Colonic mucosa (tissue), 4 donors: Measurements from ENCODE around the gene SEMA6A. TPM values are rescaled to one million over a fixed set of nuclear protein-coding genes. Genes with fewer than 3 reads are reported as not detected.
A peak's percentile ranks its signal among the peaks of the same experiment; 100 is the strongest.

Source experiments
- DNase-seq: peaks from one replicate; pipeline ENCODE4 v3.0.0-alpha.2; 2020
- H3K27ac ChIP-seq: fragments of 200-600 bp; one replicate; pipeline ENCODE4 v1.8.0; 2021
- H3K27me3 ChIP-seq: fragments of 200-600 bp; one replicate; pipeline ENCODE4 v1.8.0; 2021
- H3K36me3 ChIP-seq: fragments of 200-600 bp; one replicate; pipeline ENCODE4 v1.8.0; 2021
- H3K4me1 ChIP-seq: fragments of 200-600 bp; one replicate; pipeline ENCODE4 v1.8.0; 2021; ENCODE audit warnings: mild to moderate bottlenecking
- H3K4me3 ChIP-seq: fragments of 200-600 bp; one replicate; pipeline ENCODE4 v1.8.0; 2021
- H3K9ac ChIP-seq, 2 donors: one replicate each; pipeline ENCODE4 v1.7.0; 2013; ENCODE audit warnings: control low read depth in 2 of 2, low read depth in 2 of 2, low read length in 2 of 2
- H3K9me3 ChIP-seq: fragments of 200-600 bp; one replicate; pipeline ENCODE4 v1.8.0; 2021
- CTCF ChIP-seq: fragments of 200-600 bp; IDR thresholded peaks from one replicate; pipeline ENCODE4 v1.8.0; 2022; ENCODE audit warnings: antibody characterized with exemption, mild to moderate bottlenecking
- intact Hi-C: fragments of 100-400 bp; cut with DNase I; formaldehyde crosslinking; loops from one replicate; pipeline ENCODE4 v1.14.1; 2022
- total RNA-seq, 2 donors: library from RNA; stranded (reverse); fragmentation: NEBNext Ultra II Directional in 1 of 2; extraction: Animal tissue kit (Norgen Biotek cat#: 25700) in 1 of 2; gene quantifications; one replicate each; pipeline ENCODE4 v1.2.1, GENCODE V29; 2021
- donor health status: healthy.
- donor health status: DM: no; HTN: no; CAD: no.
- donor health status: DM: no; HTN: no; CAD: no.

The SEMA6A gene
- total RNA-seq, 2 donors from 2014 or later = 66.7 to 89.9 TPM

GRCh38 chr5:116572350-116573278 lies 2.0 kb downstream of the SEMA6A start:
- H3K27me3 ChIP-seq = no peaks in the 10 kb centered on the region
- intact Hi-C loops = no loop called here
- no peaks in the 10 kb centered on the region for H3K4me1 ChIP-seq
- H3K4me3 ChIP-seq = peak overlapping the region; percentile 76
- peak; percentile 63 for DNase-seq
- H3K9ac ChIP-seq = peak overlapping the region; percentile 88 to 98
- no peaks in the 10 kb centered on the region for H3K36me3 ChIP-seq
- no peak for TF ChIP-seq CTCF
- H3K27ac ChIP-seq = peak overlapping the region; percentile 82
- no peaks in the 10 kb centered on the region for H3K9me3 ChIP-seq

GRCh38 chr5:116571568-116572349 lies 2.9 kb downstream of the SEMA6A start:
- no peaks in the 10 kb centered on the region for H3K36me3 ChIP-seq
- H3K9ac ChIP-seq = peak overlapping the region; percentile 88 to 98
- H3K27me3 ChIP-seq = no peaks in the 10 kb centered on the region
- TF ChIP-seq CTCF = no peak
- H3K27ac ChIP-seq = peak overlapping the region; percentile 82
- H3K4me1 ChIP-seq = no peaks in the 10 kb centered on the region
- peak overlapping the region; percentile 76 for H3K4me3 ChIP-seq
- H3K9me3 ChIP-seq = no peaks in the 10 kb centered on the region
- intact Hi-C loops = no loop called here
- peak; percentile 31 for DNase-seq

- intact Hi-C loops = loop anchor here (10.0 kb wide), 1 partner anchor 85 kb away; no protein-coding TSS in a partner anchor
- DNase-seq = no peak
- TF ChIP-seq CTCF = no peak
- no peak overlapping the region for H3K9ac ChIP-seq
- no peaks in the 10 kb centered on the region for H3K36me3 ChIP-seq
- no peaks in the 10 kb centered on the region for H3K27me3 ChIP-seq
- no peak overlapping the region for H3K4me3 ChIP-seq
- no peaks in the 10 kb centered on the region for H3K9me3 ChIP-seq
- H3K4me1 ChIP-seq = no peaks in the 10 kb centered on the region
- H3K27ac ChIP-seq = no peak overlapping the region
Measured at GRCh38 chr5:116569999-116570398, 4.6 kb downstream of the SEMA6A start.

- H3K9ac ChIP-seq = no peak overlapping the region
- no peaks in the 10 kb centered on the region for H3K4me1 ChIP-seq
- H3K9me3 ChIP-seq = no peaks in the 10 kb centered on the region
- H3K27me3 ChIP-seq = no peaks in the 10 kb centered on the region
- no peak for TF ChIP-seq CTCF
- no peak for DNase-seq
- H3K36me3 ChIP-seq = no peaks in the 10 kb centered on the region
- intact Hi-C loops = loop anchor here (10.0 kb wide), 1 partner anchor 82 kb away; no protein-coding TSS in a partner anchor
- H3K4me3 ChIP-seq = no peak overlapping the region
- peak overlapping the region; percentile 19 for H3K27ac ChIP-seq
Measured at GRCh38 chr5:116567106-116567505, 7.5 kb downstream of the SEMA6A start.

GRCh38 chr5:116566251-116566650 lies 8.4 kb downstream of the SEMA6A start:
- no peak for DNase-seq
- no peak overlapping the region for H3K9ac ChIP-seq
- H3K4me1 ChIP-seq = no peaks in the 10 kb centered on the region
- H3K27ac ChIP-seq = no peak overlapping the region
- H3K9me3 ChIP-seq = no peaks in the 10 kb centered on the region
- H3K36me3 ChIP-seq = no peaks in the 10 kb centered on the region
- intact Hi-C loops = loop anchor here (10.0 kb wide), 1 partner anchor 81 kb away; no protein-coding TSS in a partner anchor
- no peak for TF ChIP-seq CTCF
- H3K27me3 ChIP-seq = no peaks in the 10 kb centered on the region
- no peak overlapping the region for H3K4me3 ChIP-seq
